ENCODE data around the gene MAP1S. TPM values are rescaled to one million over a fixed set of nuclear protein-coding genes. Genes with fewer than 3 reads are reported as not detected.

MAP1S gene
- total and polyA plus RNA-seq, 2 experiments from 2014 or later: 7.7 to 37.1 TPM

DNA sequence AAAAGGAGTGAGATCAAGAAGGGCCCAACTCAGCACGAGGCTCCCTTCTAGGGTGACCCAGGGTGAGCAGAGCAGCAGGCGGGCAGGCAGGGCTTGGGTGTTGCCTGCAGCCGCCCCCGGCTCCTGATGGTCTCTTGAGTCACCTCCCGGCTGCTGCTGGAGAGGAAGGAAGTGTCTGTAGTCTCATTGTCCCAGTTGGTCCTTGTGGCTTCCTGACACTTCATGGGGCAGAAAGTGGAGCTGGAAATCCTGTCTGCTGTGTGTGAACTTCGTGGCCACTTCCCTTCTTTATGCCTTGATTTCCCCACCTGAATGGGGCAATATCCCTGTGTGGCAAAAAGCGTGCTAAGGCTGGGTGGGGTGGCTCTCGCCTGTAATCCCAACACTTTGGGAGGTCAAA lies 2.5 kb downstream of the MAP1S start:
- H3K4me2 ChIP-seq: no peak overlapping the region
- peaks cover 12% of the 10 kb centered on the region for H3K4me1 ChIP-seq (ENCODE audit: insufficient read depth)
- H4K20me1 ChIP-seq (ENCODE audit: insufficient read depth, poor library complexity, severe bottlenecking): peaks cover 15% of the 10 kb centered on the region
- no peaks in the 10 kb centered on the region for H3K36me3 ChIP-seq (replicated peaks; ENCODE audit: insufficient read depth, low read depth)
- 86% methylated on average over 8 of the region's 8 CpGs for WGBS (ENCODE audit: low lambda C conversion rate, missing lambda C conversion rate)
- no peaks in the 10 kb centered on the region for H3K9me2 ChIP-seq (replicated peaks; ENCODE audit: insufficient read depth)
- H3K79me2 ChIP-seq: peaks cover 26% of the 10 kb centered on the region
- no peak for DNase-seq (ENCODE audit: low spot score)
- no peaks in the 10 kb centered on the region for H3K9me3 ChIP-seq (ENCODE audit: low read depth)
- TF ChIP-seq, protein P1, sequence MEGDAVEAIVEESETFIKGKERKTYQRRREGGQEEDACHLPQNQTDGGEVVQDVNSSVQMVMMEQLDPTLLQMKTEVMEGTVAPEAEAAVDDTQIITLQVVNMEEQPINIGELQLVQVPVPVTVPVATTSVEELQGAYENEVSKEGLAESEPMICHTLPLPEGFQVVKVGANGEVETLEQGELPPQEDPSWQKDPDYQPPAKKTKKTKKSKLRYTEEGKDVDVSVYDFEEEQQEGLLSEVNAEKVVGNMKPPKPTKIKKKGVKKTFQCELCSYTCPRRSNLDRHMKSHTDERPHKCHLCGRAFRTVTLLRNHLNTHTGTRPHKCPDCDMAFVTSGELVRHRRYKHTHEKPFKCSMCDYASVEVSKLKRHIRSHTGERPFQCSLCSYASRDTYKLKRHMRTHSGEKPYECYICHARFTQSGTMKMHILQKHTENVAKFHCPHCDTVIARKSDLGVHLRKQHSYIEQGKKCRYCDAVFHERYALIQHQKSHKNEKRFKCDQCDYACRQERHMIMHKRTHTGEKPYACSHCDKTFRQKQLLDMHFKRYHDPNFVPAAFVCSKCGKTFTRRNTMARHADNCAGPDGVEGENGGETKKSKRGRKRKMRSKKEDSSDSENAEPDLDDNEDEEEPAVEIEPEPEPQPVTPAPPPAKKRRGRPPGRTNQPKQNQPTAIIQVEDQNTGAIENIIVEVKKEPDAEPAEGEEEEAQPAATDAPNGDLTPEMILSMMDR (IDR thresholded peaks at IDR 0.05; ENCODE audit: poor library complexity): no peak
- TF ChIP-seq EZH2 (IDR thresholded peaks at IDR 0.05; ENCODE audit: borderline replicate concordance) (no peak), EZH2phosphoT487 (IDR thresholded peaks at IDR 0.05; ENCODE audit: low read depth, severe bottlenecking, unreplicated experiment) (no peak)
- H3K27me3 ChIP-seq: no peaks in the 10 kb centered on the region
- no peak overlapping the region for H3K4me3 ChIP-seq
- H3K27ac ChIP-seq: no peak overlapping the region
- H2AFZ ChIP-seq: no peak overlapping the region

GRCh38 chr19:17722655-17723240 lies 3.5 kb downstream of the MAP1S start:
- TF ChIP-seq, protein P1 (IDR thresholded peaks at IDR 0.05; ENCODE audit: poor library complexity): no peak
- no peak for TF ChIP-seq EZH2 (IDR thresholded peaks at IDR 0.05; ENCODE audit: borderline replicate concordance)
- no peak for TF ChIP-seq EZH2phosphoT487 (IDR thresholded peaks at IDR 0.05; ENCODE audit: low read depth, severe bottlenecking, unreplicated experiment)
- no peaks in the 10 kb centered on the region for H3K36me3 ChIP-seq (replicated peaks; ENCODE audit: insufficient read depth, low read depth)
- no peaks in the 10 kb centered on the region for H3K27me3 ChIP-seq
- peaks cover 15% of the 10 kb centered on the region for H4K20me1 ChIP-seq (ENCODE audit: insufficient read depth, poor library complexity, severe bottlenecking)
- DNase-seq (ENCODE audit: low spot score): no peak
- H3K4me2 ChIP-seq: no peak overlapping the region
- peaks cover 12% of the 10 kb centered on the region for H3K4me1 ChIP-seq (ENCODE audit: insufficient read depth)
- peaks cover 26% of the 10 kb centered on the region for H3K79me2 ChIP-seq
- no peak overlapping the region for H3K4me3 ChIP-seq
- no peaks in the 10 kb centered on the region for H3K9me3 ChIP-seq (ENCODE audit: low read depth)
- H3K27ac ChIP-seq: no peak overlapping the region
- no peaks in the 10 kb centered on the region for H3K9me2 ChIP-seq (replicated peaks; ENCODE audit: insufficient read depth)
- 93% methylated on average over 11 of the region's 12 CpGs for WGBS (ENCODE audit: low lambda C conversion rate, missing lambda C conversion rate)
- H2AFZ ChIP-seq: no peak overlapping the region

- H3K4me2 ChIP-seq: no peak overlapping the region
- no peaks in the 10 kb centered on the region for H3K9me2 ChIP-seq (replicated peaks; ENCODE audit: insufficient read depth)
- TF ChIP-seq, protein P1 (IDR thresholded peaks at IDR 0.05; ENCODE audit: poor library complexity): no peak
- no peak for TF ChIP-seq EZH2 (IDR thresholded peaks at IDR 0.05; ENCODE audit: borderline replicate concordance)
- no peak for TF ChIP-seq EZH2phosphoT487 (IDR thresholded peaks at IDR 0.05; ENCODE audit: low read depth, severe bottlenecking, unreplicated experiment)
- H4K20me1 ChIP-seq (ENCODE audit: insufficient read depth, poor library complexity, severe bottlenecking): peaks cover 15% of the 10 kb centered on the region
- H3K36me3 ChIP-seq (replicated peaks; ENCODE audit: insufficient read depth, low read depth): no peaks in the 10 kb centered on the region
- H3K79me2 ChIP-seq: peaks cover 30% of the 10 kb centered on the region
- H3K4me3 ChIP-seq: no peak overlapping the region
- H2AFZ ChIP-seq: no peak overlapping the region
- DNase-seq (ENCODE audit: low spot score): no peak
- H3K9me3 ChIP-seq (ENCODE audit: low read depth): no peaks in the 10 kb centered on the region
- peaks cover 8% of the 10 kb centered on the region for H3K4me1 ChIP-seq (ENCODE audit: insufficient read depth)
- H3K27ac ChIP-seq: no peak overlapping the region
- WGBS (ENCODE audit: low lambda C conversion rate, missing lambda C conversion rate): 97% methylated on average over 7 of the region's 7 CpGs
- H3K27me3 ChIP-seq: no peaks in the 10 kb centered on the region
Observed at GRCh38 chr19:17724655-17725054, 5.4 kb downstream of the MAP1S start.
